Chondrocyte (in vitro differentiated cells): ENCODE results near the gene RPS29. TPM values are rescaled to one million over a fixed set of nuclear protein-coding genes. Genes with fewer than 3 reads are reported as not detected.

Experiments
- DNase-seq: peaks from one replicate; pipeline ENCODE4 v3.0.0; 2021; ENCODE audit warnings: mixed read lengths, low spot score
- H3K27ac Mint-ChIP-seq: one replicate; pipeline ENCODE4 v1.8.0; 2021; ENCODE audit warnings: mild to moderate bottlenecking, moderate library complexity, mixed read lengths; ENCODE audit not compliant: unreplicated experiment
- H3K27me3 Mint-ChIP-seq: 2 replicates; pipeline ENCODE4 v1.8.0; 2021; ENCODE audit warnings: low read depth, mixed read lengths
- H3K36me3 Mint-ChIP-seq: 2 replicates; pipeline ENCODE4 v1.8.0; 2021; ENCODE audit warnings: low read depth, mixed read lengths
- H3K4me1 Mint-ChIP-seq: 2 replicates; pipeline ENCODE4 v1.8.0; 2021; ENCODE audit warnings: low read depth, mild to moderate bottlenecking, mixed read lengths
- H3K4me3 Mint-ChIP-seq: one replicate; pipeline ENCODE4 v1.8.0; 2021; ENCODE audit warnings: mild to moderate bottlenecking, moderate library complexity, mixed read lengths; ENCODE audit not compliant: unreplicated experiment
- H3K9me3 Mint-ChIP-seq: 2 replicates; pipeline ENCODE4 v1.8.0; 2021; ENCODE audit warnings: low read depth, mixed read lengths
- total RNA-seq: library from RNA; stranded (reverse); gene quantifications from 3 replicates; pipeline ENCODE4 v1.2.1, GENCODE V29; 2021
- TF ChIP-seq, protein P1 (sequence below): fragments of 200-600 bp; sonication (generic); IDR thresholded peaks from 2 replicates; pipeline ENCODE4 v1.5.0; 2021; ENCODE audit warnings: antibody characterized with exemption, mild to moderate bottlenecking, moderate library complexity

RPS29 gene
- total RNA-seq, 1 donor from 2014 or later = 729 TPM

DNA sequence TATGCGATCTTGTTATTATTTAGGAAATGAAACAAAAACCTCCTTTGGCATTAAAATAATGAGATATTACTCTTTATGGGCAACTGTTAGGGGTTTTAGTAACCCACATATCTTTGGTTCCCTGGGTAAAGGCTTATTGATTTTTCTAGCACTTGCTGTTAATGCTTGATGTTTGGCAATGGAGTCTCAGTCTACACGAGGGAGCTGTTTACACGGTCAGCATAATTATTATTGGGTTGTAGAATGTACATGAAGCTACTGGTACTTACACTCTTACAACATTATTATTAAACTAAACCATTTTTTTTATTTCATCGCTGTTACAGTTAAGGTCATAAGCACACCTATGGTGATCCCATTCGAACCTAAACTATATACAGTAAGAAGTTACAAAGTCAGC, 12.1 kb downstream of the RPS29 start:
- TF ChIP-seq, protein P1, sequence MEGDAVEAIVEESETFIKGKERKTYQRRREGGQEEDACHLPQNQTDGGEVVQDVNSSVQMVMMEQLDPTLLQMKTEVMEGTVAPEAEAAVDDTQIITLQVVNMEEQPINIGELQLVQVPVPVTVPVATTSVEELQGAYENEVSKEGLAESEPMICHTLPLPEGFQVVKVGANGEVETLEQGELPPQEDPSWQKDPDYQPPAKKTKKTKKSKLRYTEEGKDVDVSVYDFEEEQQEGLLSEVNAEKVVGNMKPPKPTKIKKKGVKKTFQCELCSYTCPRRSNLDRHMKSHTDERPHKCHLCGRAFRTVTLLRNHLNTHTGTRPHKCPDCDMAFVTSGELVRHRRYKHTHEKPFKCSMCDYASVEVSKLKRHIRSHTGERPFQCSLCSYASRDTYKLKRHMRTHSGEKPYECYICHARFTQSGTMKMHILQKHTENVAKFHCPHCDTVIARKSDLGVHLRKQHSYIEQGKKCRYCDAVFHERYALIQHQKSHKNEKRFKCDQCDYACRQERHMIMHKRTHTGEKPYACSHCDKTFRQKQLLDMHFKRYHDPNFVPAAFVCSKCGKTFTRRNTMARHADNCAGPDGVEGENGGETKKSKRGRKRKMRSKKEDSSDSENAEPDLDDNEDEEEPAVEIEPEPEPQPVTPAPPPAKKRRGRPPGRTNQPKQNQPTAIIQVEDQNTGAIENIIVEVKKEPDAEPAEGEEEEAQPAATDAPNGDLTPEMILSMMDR = no peak
- H3K9me3 Mint-ChIP-seq = no peaks in the 10 kb centered on the region
- no peaks in the 10 kb centered on the region for H3K27me3 Mint-ChIP-seq
- no peaks in the 10 kb centered on the region for H3K4me1 Mint-ChIP-seq
- H3K27ac Mint-ChIP-seq = no peak overlapping the region
- H3K36me3 Mint-ChIP-seq = peaks cover 14% of the 10 kb centered on the region
- no peak for DNase-seq
- H3K4me3 Mint-ChIP-seq = no peak overlapping the region

GRCh38 chr14:49569281-49569680, 16.9 kb downstream of the RPS29 start:
- TF ChIP-seq, protein P1 = no peak
- no peak overlapping the region for H3K27ac Mint-ChIP-seq

DNA sequence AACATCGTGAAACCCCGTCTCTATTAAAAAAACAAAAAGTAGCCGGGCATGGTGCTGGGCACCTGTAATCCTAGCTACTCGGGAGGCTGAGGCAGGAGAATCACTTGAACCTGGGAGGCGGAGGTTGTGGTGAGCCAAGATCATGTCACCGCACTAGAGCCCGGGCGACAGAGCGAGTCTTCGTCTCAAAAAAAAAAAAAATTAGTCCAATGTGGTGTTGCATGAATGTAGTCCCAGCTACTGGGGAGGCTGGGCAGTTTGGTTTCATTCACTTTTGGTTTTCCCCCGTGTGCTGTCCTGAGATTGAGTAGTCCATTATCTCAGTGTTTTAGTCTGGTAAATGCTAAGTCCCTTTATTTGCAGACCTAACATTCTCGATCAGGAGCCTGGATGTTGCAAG, 19.5 kb downstream of the RPS29 start:
- Mint-ChIP-seq H3K36me3 (peaks cover 2% of the 10 kb centered on the region), H3K4me1 (no peaks in the 10 kb centered on the region), H3K27ac (no peak overlapping the region), H3K9me3 (peaks cover 5% of the 10 kb centered on the region), H3K27me3 (no peaks in the 10 kb centered on the region), H3K4me3 (no peak overlapping the region)
- TF ChIP-seq, protein P1 = no peak
- no peak for DNase-seq

More at GRCh38 chr14:49569281-49569680, 16.9 kb downstream of the RPS29 start:
- Mint-ChIP-seq H3K4me3 (no peak overlapping the region), H3K27me3 (no peaks in the 10 kb centered on the region), H3K36me3 (peaks cover 1% of the 10 kb centered on the region), H3K4me1 (no peaks in the 10 kb centered on the region), H3K9me3 (no peaks in the 10 kb centered on the region)
- no peak for DNase-seq

- TF ChIP-seq, protein P1 = no peak
- Mint-ChIP-seq H3K9me3 (peaks cover 5% of the 10 kb centered on the region), H3K4me1 (no peaks in the 10 kb centered on the region), H3K4me3 (no peak overlapping the region), H3K27ac (no peak overlapping the region), H3K27me3 (peaks cover 3% of the 10 kb centered on the region), H3K36me3 (peaks cover 2% of the 10 kb centered on the region)
- DNase-seq = no peak
Measured at GRCh38 chr14:49559979-49560768, 26.0 kb downstream of the RPS29 start.

DNA sequence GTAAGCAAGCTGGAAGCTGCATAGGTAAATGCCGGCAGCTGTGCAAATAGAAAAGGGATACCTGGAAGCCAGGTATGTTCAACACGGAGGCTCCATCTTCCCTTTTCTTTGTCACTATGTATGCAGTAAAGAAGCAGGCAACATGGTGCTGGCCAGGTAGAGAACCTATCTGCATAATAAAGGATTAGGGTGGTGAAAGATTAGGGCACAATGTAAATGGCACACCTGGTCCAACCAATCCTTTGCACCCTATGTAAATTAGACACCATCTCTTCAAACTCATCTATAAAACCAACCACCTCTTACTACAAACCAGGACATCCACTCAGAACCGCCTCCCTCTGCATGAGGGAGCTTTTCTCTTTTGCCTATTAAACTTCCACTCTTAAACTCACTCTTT, 32.3 kb downstream of the RPS29 start:
- TF ChIP-seq, protein P1 = no peak
- peaks cover 3% of the 10 kb centered on the region for H3K27me3 Mint-ChIP-seq
- no peaks in the 10 kb centered on the region for H3K36me3 Mint-ChIP-seq
- no peak overlapping the region for H3K27ac Mint-ChIP-seq
- H3K4me3 Mint-ChIP-seq = no peak overlapping the region
- H3K9me3 Mint-ChIP-seq = no peaks in the 10 kb centered on the region
- no peaks in the 10 kb centered on the region for H3K4me1 Mint-ChIP-seq
- no peak for DNase-seq
